ENCODE measurements around the gene NFE2L3. TPM values are rescaled to one million over a fixed set of nuclear protein-coding genes. Genes with fewer than 3 reads are reported as not detected.

Gene NFE2L3
- total and polyA plus RNA-seq, 9 of the 15 experiments (the other 6 are each of a cell fraction or from before 2014, with no cell fraction given) = 2.9 to 16.9 (median 12.4) TPM

GRCh38 chr7:26188206-26188956 is 36.4 kb downstream of the NFE2L3 start (continued):
- TF ChIP-seq CREB5 (CRISPR knock-in tag; IDR thresholded peaks at IDR 0.05) = 0 out of 2 replicates have a peak, but pooled peaks have one; percentile 25
- TF ChIP-seq RBM39 (optimal IDR thresholded peaks at IDR 0.05; ENCODE audit: low read depth, low read length) = no peak
- peak; percentile 21 to 49; a peak in 1 of 4 replicates for TF ChIP-seq SIN3A (IDR thresholded peaks at IDR 0.05; ENCODE audit: borderline replicate concordance in 2 of 2, control insufficient read depth in 1 of 2, low read depth in 2 of 2, low read length in 2 of 2)
- no peak for TF ChIP-seq SMARCA4 (IDR thresholded peaks at IDR 0.05)
- no peak for TF ChIP-seq ZNF584 (CRISPR knock-in tag; IDR thresholded peaks at IDR 0.05; ENCODE audit: low read depth)
- TF ChIP-seq GTF2F1 (IDR thresholded peaks at IDR 0.05; ENCODE audit: low read depth, low read length) = no peak
- TF ChIP-seq KHSRP (IDR thresholded peaks at IDR 0.05) = peak; percentile 43; the same call in 1 of the 2 replicates
- TF ChIP-seq EWSR1 (IDR thresholded peaks at IDR 0.05; ENCODE audit: borderline replicate concordance, low read depth, partially characterized antibody) = peak; percentile 98
- TF ChIP-seq ZNF174 (CRISPR knock-in tag; IDR thresholded peaks at IDR 0.05) = 0 out of 2 replicates have a peak, but pooled peaks have one; percentile 5
- TF ChIP-seq ZBTB40 (IDR thresholded peaks at IDR 0.05) = no peak
- TF ChIP-seq ZBTB40 (CRISPR knock-in tag; IDR thresholded peaks at IDR 0.05) = no peak
- no peak for TF ChIP-seq ZNF165 (CRISPR knock-in tag; IDR thresholded peaks at IDR 0.05; ENCODE audit: borderline replicate concordance)
- TF ChIP-seq ETS1 (conservative IDR thresholded peaks at IDR 0.05; ENCODE audit: control insufficient read depth, low read depth, low read length) = no peak
- TF ChIP-seq TBL1XR1 (IDR thresholded peaks at IDR 0.05; ENCODE audit: low read length in 2 of 2) = 0 out of 4 replicates have a peak, but pooled peaks of 1 of the 2 experiments have one; percentile 6
- TF ChIP-seq ELF4 (CRISPR knock-in tag; IDR thresholded peaks at IDR 0.05) = no peak
- TF ChIP-seq ZNF146 (CRISPR knock-in tag; IDR thresholded peaks at IDR 0.05; ENCODE audit: unreplicated experiment) = no peak
